Panc1 (cell line): ENCODE measurements around the gene VWA3B. TPM values are rescaled to one million over a fixed set of nuclear protein-coding genes. Genes with fewer than 3 reads are reported as not detected.
"Not testable (repeated sequence)": the region's sequence is repeated elsewhere in the genome, so short reads cannot be mapped to it uniquely, and the experiment has no call there.

Source experiments
- ATAC-seq: fragments of 200-7000 bp; cut with Tn5 transposase; 2 replicates; pipeline ENCODE4 v1.9.1; 2020; ENCODE audit warnings: mild to moderate bottlenecking, moderate library complexity
- BruUV-seq: library from RNA; stranded (reverse); fragments of 400-500 nt; replicated peaks from 2 replicates; lab custom pipeline; 2021; lab: Mats Ljungman, UMichigan
- CTCF ChIA-PET: fragments of 300-600 bp; sonication (Branson Sonifier 250); formaldehyde crosslinking; loops from one replicate; lab custom pipeline; 2022; ENCODE audit warnings: antibody characterized with exemption; lab: Charles Lee
- POLR2A ChIA-PET: fragments of 300-600 bp; sonication (Branson Sonifier 250); formaldehyde crosslinking; loops from one replicate; lab custom pipeline; 2022; ENCODE audit warnings: antibody characterized with exemption; lab: Charles Lee
- DNase-seq: peaks from one replicate; pipeline ENCODE4 v3.0.0-alpha.2; 2010; ENCODE audit warnings: low read depth, low spot score
- H3K27ac ChIP-seq: 2 replicates; pipeline ENCODE4 v1.5.1; 2011; ENCODE audit warnings: mild to moderate bottlenecking, low read length, inconsistent platforms
- H3K27me3 ChIP-seq: fragments of 200-500 bp; sonication (Bioruptor generic); 2 replicates; pipeline ENCODE4 v1.6.0; 2014; ENCODE audit warnings: low read length, inconsistent platforms; ENCODE audit not compliant: control insufficient read depth, insufficient read depth
- H3K36me3 ChIP-seq: fragments of 200-500 bp; sonication (Bioruptor generic); 2 replicates; pipeline ENCODE4 v1.5.1; 2014; ENCODE audit warnings: inconsistent platforms, mild to moderate bottlenecking, low read length, moderate library complexity; ENCODE audit not compliant: control insufficient read depth, insufficient read depth
- H3K4me1 ChIP-seq: 2 replicates; pipeline ENCODE4 v1.5.1; 2011; ENCODE audit warnings: inconsistent platforms, mild to moderate bottlenecking, low read length, moderate library complexity; ENCODE audit not compliant: control insufficient read depth, insufficient read depth
- H3K4me3 ChIP-seq, 2 experiments: 2 replicates each; pipeline ENCODE4 v1.5.1; 2011 to 2012; ENCODE audit warnings: low read depth in 2 of 2, low read length in 2 of 2, mild to moderate bottlenecking in 2 of 2, inconsistent platforms in 1 of 2, moderate library complexity in 1 of 2
- H3K9me3 ChIP-seq: fragments of 200-500 bp; sonication (Bioruptor generic); 2 replicates; pipeline ENCODE4 v1.5.1; 2014; ENCODE audit warnings: low read depth, mild to moderate bottlenecking, inconsistent platforms, low read length, moderate library complexity; ENCODE audit not compliant: control insufficient read depth, insufficient read depth
- POLR2AphosphoS5 ChIP-seq: IDR thresholded peaks from 2 replicates; pipeline ENCODE4 v1.6.1; 2012; ENCODE audit warnings: mild to moderate bottlenecking, low read depth, low read length, moderate library complexity
- SIN3A ChIP-seq: IDR thresholded peaks from 2 replicates; pipeline ENCODE4 v1.6.1; 2012; ENCODE audit warnings: low read depth, mild to moderate bottlenecking, low read length, moderate library complexity, borderline replicate concordance; ENCODE audit not compliant: insufficient read depth
- TCF7L2 ChIP-seq: IDR thresholded peaks from 2 replicates; pipeline ENCODE4 v1.6.1; 2011; ENCODE audit warnings: mild to moderate bottlenecking, low read depth, low read length, inconsistent platforms
- in situ Hi-C: cut with HindIII; loops from 2 replicates; pipeline ENCODE4 v1.10.0; 2016; ENCODE audit warnings: low sequenced_read_pairs, low pct_unique_long_range_greater_than_20kb
- intact Hi-C: fragments of 100-400 bp; cut with micrococcal nuclease; formaldehyde crosslinking; loops from one replicate; pipeline ENCODE4 v1.10.0; 2022; ENCODE audit not compliant: unreplicated experiment
- total RNA-seq: library from RNA; stranded (reverse); gene quantifications from one replicate; pipeline ENCODE4 v1.2.1, GENCODE V29; 2021; ENCODE audit not compliant: unreplicated experiment
- TF ChIP-seq, protein P1 (sequence below), 2 experiments: IDR thresholded peaks; 2 replicates each; pipeline ENCODE4 v1.6.1; 2011 to 2012; ENCODE audit warnings: low read depth in 2 of 2, control low read depth in 1 of 2, low read length in 1 of 2, mild to moderate bottlenecking in 1 of 2, moderate library complexity in 1 of 2; ENCODE audit not compliant: insufficient read depth in 1 of 2
- TF ChIP-seq, protein P2 (sequence below): fragments of 450-650 bp; IDR thresholded peaks from 2 replicates; pipeline ENCODE4 v1.5.1; 2017; ENCODE audit warnings: mild to moderate bottlenecking

The VWA3B gene
- total RNA-seq, 1 experiment from 2014 or later, result not detected

DNA sequence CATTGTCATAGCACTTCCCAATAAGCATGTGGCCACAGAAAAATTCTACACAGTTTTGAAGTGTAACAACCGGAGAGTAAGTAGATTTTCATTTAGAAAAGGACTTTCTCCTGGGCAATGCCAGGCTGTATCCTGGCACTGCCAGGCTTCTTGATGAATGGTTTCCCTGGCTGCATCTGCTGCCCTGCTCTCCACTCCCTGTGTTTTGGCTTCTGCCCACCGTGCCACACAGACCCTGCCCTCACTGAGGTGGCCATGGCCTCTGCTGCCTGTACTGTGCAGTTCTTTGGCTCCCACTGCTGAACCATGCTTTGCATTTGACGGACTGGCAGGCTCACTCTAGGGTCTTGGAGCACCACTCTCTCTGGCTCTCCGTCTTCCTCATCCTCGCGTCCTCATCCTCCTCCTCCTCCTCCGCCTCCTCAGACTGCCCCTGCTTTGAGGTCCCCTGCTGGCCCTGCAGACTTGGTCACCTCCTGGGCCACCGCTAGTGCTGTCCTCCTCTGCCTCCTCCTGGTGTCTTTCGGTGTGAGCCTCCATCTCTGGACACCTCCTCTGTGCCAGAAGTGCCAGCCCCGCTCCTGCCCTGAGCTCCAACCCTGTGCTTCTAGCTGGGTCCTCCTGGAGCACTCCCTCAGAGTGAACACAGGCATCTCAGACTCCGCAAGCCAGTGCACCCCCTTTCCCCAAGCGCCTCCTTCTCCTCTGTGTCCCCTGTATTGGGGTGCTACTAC, 213.3 kb downstream of the VWA3B start:
- no peaks in the 10 kb centered on the region for H3K4me1 ChIP-seq
- H3K4me3 ChIP-seq, result no peak overlapping the region
- ATAC-seq (no peak), DNase-seq (no peak)
- BruUV-seq, result no TSS peak
- intact Hi-C loops, result no loop called here
- POLR2A ChIA-PET, result no interaction called here
- TF ChIP-seq, protein P1, sequence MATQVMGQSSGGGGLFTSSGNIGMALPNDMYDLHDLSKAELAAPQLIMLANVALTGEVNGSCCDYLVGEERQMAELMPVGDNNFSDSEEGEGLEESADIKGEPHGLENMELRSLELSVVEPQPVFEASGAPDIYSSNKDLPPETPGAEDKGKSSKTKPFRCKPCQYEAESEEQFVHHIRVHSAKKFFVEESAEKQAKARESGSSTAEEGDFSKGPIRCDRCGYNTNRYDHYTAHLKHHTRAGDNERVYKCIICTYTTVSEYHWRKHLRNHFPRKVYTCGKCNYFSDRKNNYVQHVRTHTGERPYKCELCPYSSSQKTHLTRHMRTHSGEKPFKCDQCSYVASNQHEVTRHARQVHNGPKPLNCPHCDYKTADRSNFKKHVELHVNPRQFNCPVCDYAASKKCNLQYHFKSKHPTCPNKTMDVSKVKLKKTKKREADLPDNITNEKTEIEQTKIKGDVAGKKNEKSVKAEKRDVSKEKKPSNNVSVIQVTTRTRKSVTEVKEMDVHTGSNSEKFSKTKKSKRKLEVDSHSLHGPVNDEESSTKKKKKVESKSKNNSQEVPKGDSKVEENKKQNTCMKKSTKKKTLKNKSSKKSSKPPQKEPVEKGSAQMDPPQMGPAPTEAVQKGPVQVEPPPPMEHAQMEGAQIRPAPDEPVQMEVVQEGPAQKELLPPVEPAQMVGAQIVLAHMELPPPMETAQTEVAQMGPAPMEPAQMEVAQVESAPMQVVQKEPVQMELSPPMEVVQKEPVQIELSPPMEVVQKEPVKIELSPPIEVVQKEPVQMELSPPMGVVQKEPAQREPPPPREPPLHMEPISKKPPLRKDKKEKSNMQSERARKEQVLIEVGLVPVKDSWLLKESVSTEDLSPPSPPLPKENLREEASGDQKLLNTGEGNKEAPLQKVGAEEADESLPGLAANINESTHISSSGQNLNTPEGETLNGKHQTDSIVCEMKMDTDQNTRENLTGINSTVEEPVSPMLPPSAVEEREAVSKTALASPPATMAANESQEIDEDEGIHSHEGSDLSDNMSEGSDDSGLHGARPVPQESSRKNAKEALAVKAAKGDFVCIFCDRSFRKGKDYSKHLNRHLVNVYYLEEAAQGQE (IDR thresholded peaks at IDR 0.05; ENCODE audit: insufficient read depth in 1 of 2, low read depth in 2 of 2, low read length in 1 of 2), result no peak
- no peak for TF ChIP-seq POLR2AphosphoS5
- TF ChIP-seq TCF7L2, result no peak
- TF ChIP-seq, protein P2, sequence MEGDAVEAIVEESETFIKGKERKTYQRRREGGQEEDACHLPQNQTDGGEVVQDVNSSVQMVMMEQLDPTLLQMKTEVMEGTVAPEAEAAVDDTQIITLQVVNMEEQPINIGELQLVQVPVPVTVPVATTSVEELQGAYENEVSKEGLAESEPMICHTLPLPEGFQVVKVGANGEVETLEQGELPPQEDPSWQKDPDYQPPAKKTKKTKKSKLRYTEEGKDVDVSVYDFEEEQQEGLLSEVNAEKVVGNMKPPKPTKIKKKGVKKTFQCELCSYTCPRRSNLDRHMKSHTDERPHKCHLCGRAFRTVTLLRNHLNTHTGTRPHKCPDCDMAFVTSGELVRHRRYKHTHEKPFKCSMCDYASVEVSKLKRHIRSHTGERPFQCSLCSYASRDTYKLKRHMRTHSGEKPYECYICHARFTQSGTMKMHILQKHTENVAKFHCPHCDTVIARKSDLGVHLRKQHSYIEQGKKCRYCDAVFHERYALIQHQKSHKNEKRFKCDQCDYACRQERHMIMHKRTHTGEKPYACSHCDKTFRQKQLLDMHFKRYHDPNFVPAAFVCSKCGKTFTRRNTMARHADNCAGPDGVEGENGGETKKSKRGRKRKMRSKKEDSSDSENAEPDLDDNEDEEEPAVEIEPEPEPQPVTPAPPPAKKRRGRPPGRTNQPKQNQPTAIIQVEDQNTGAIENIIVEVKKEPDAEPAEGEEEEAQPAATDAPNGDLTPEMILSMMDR, result no peak
- CTCF ChIA-PET, result no interaction called here
- in situ Hi-C loops, result no loop called here
- H3K27me3 ChIP-seq, result peaks cover 3% of the 10 kb centered on the region; the same call in 1 of the 2 replicates
- H3K36me3 ChIP-seq, result no peaks in the 10 kb centered on the region
- no peak overlapping the region for H3K27ac ChIP-seq
- H3K9me3 ChIP-seq, result no peaks in the 10 kb centered on the region

DNA sequence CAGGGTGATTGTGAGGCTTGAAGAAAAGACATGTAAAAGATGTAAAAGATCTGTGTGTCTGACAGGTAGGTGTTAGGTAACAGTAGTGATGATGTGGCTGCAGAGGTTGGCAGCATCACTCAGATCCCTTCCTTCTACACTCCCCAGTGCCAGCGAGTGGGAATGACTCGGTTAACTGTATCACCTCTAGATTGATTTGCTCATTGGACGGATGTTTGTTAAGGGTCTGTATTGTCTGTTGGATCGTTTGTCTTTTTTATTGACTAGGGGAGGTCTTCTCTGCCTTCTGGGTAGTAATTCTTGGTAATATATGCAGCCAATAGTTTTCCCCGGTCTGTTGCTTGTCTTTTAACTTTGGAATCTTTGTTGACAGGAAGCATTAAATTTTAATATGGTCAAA, 214.5 kb downstream of the VWA3B start:
- ChIA-PET POLR2A (no interaction called here), CTCF (no interaction called here)
- BruUV-seq, result no TSS peak
- in situ Hi-C loops, result no loop called here
- TF ChIP-seq POLR2AphosphoS5 (no peak), TCF7L2 (no peak), SIN3A (no peak)
- TF ChIP-seq, protein P2, result no peak
- TF ChIP-seq, protein P1 (IDR thresholded peaks at IDR 0.05; ENCODE audit: insufficient read depth in 1 of 2, low read depth in 2 of 2, low read length in 1 of 2), result no peak
- ATAC-seq (no peak), DNase-seq (no peak)
- Histone ChIP-seq H3K27me3 (peaks cover 4% of the 10 kb centered on the region; the same call in 1 of the 2 replicates), H3K36me3 (no peaks in the 10 kb centered on the region), H3K27ac (no peak overlapping the region), H3K4me1 (no peaks in the 10 kb centered on the region), H3K9me3 (no peaks in the 10 kb centered on the region), H3K4me3 (no peak overlapping the region)
- intact Hi-C loops, result no loop called here

DNA sequence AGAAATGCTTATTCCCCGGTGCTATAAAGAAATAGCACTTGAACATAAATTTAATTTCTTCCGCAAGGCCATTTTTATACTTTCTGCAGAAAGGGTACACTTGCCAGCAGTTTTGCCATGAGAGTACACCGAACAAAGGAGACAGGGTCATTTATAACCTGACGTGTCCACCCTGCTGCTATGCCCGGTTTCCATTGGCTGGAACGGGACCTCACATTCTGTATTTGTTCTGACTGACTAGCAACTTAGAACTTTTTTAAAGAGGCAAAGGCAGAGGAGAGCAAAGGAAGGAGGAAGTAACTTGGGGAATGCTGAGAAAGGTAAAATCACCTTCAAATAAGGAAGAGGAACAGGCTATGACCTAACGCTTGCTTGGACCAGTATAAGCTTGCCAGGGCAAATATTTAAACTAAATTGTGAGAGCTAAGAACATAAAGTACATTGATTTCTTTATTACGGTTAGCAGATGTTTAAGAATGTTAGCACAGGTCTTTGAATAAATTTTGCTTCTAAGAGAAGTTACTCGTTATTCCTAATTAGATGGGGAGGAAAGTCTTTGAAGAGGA, 220.2 kb downstream of the VWA3B start:
- CTCF ChIA-PET, BruUV-seq, POLR2A ChIA-PET, H3K27ac ChIP-seq, H3K9me3 ChIP-seq, H3K4me3 ChIP-seq, intact Hi-C loops, H3K4me1 ChIP-seq, ATAC-seq, in situ Hi-C loops, H3K36me3 ChIP-seq, DNase-seq: not testable (repeated sequence)
- H3K27me3 ChIP-seq, result peaks cover 18% of the 10 kb centered on the region
